Kidney epithelial cell (primary cell): ENCODE results near the gene GTPBP3. TPM values are rescaled to one million over a fixed set of nuclear protein-coding genes. Genes with fewer than 3 reads are reported as not detected.
"Not testable (repeated sequence)": the region's sequence is repeated elsewhere in the genome, so short reads cannot be mapped to it uniquely, and the experiment has no call there.

Experiments used
- DNase-seq: peaks from one replicate; pipeline ENCODE4 v3.0.0-alpha.2; 2010; ENCODE audit warnings: low read depth
- H3K27me3 ChIP-seq: 2 replicates; pipeline ENCODE4 v1.6.0; 2011; ENCODE audit warnings: low read length; ENCODE audit not compliant: control insufficient read depth, insufficient read depth
- H3K36me3 ChIP-seq: 2 replicates; pipeline ENCODE4 v1.5.1; 2011; ENCODE audit warnings: low read length; ENCODE audit not compliant: control insufficient read depth, insufficient read depth
- H3K4me3 ChIP-seq: 2 replicates; pipeline ENCODE4 v1.5.1; 2011; ENCODE audit warnings: low read depth, mild to moderate bottlenecking, control low read depth, low read length
- total RNA-seq: library from RNA; depleted of rRNA; stranded (reverse); fragments of >200 nt; gene quantifications from 2 replicates; pipeline ENCODE4 v1.2.3, GENCODE V29; 2015
- TF ChIP-seq, protein P1 (sequence below): IDR thresholded peaks from 2 replicates; pipeline ENCODE4 v1.5.1; 2011; ENCODE audit warnings: mild to moderate bottlenecking, moderate library complexity, low read length, control low read depth, inconsistent platforms; ENCODE audit not compliant: insufficient read depth, poor library complexity, severe bottlenecking

Gene GTPBP3
- total RNA-seq, 1 donor from 2014 or later = 31.8 TPM

DNA sequence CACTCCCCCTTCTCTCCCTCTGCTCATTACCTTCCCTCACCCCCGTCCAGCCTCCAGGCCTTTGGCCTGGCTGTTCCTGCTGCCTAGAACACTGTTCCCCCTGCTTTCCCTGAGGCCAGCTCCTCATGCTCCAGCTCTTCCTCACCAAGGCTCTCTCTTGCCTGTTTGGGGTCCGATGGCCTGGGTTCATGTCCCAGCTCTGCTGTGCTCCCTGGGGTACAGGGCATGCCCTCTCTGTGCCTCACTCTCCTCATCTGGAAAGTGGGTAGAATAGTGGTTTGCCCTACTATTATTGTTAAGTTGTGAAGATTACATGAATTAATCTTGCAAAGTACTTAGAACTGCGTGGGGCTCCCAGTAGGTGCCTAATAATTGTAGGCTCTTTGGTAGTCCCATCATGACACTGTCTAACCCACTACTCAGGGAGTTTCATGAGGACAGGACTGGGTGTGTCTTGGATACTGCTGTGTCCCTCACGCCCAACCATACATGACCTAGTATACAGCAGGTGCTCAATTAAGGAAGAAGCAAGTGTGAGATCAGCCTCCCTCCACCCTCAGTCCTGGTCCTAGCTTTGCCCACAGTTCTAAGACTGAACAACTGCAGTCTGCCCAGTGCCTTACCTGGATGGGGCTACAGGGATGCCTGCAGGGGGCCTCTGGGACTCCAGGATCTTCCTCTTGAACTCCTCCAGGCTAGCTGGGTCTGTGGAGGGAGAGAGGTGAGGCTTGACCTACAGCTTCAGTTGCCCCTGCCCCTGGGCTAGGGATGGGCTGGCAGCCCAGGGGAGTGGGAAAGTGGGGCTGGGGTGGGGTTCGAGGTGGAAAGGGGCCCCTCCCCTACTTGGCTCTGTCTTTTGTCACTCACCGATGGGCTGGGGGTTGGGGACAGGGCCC lies 22.8 kb downstream of the GTPBP3 start:
- no peaks in the 10 kb centered on the region for H3K36me3 ChIP-seq
- DNase-seq = no peak
- no peak overlapping the region for H3K4me3 ChIP-seq
- H3K27me3 ChIP-seq = no peaks in the 10 kb centered on the region
- TF ChIP-seq, protein P1, sequence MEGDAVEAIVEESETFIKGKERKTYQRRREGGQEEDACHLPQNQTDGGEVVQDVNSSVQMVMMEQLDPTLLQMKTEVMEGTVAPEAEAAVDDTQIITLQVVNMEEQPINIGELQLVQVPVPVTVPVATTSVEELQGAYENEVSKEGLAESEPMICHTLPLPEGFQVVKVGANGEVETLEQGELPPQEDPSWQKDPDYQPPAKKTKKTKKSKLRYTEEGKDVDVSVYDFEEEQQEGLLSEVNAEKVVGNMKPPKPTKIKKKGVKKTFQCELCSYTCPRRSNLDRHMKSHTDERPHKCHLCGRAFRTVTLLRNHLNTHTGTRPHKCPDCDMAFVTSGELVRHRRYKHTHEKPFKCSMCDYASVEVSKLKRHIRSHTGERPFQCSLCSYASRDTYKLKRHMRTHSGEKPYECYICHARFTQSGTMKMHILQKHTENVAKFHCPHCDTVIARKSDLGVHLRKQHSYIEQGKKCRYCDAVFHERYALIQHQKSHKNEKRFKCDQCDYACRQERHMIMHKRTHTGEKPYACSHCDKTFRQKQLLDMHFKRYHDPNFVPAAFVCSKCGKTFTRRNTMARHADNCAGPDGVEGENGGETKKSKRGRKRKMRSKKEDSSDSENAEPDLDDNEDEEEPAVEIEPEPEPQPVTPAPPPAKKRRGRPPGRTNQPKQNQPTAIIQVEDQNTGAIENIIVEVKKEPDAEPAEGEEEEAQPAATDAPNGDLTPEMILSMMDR = no peak

DNA sequence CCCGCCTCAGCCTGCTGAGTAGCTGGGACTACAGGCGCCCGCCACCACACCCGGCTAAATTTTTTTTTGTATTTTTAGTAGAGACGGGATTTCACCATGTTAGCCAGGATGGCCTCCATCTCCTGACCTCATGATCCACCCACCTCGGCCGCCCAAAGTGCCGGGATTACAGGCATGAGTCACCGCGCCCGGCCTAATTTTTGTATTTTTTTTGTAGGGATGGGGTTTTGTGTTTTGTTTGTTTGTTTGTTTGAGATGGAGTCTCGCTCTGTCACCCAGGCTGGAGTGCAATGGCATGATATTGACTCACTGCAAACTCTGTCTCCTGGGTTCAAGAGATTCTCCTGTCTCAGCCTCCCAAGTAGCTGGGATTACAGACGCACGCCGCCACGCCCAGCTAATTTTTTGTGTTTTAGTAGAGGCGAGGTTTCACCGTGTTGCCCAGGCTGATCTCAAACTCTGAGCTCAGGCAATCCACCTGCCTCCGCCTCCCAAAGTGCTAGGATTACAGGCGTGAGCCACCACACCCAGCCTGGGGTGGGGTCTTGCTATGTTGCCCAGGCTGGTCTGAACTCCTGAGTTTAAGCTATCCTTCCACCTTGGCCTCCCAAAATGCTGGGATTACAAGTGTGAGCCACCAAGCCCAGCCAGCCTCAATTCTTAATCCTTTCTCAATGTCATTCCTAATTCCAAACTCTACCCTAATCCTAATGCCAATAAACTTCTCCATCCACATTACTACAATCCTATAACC lies 26.7 kb downstream of the GTPBP3 start:
- not testable (repeated sequence) for H3K4me3 ChIP-seq, H3K36me3 ChIP-seq, DNase-seq, H3K27me3 ChIP-seq

DNA sequence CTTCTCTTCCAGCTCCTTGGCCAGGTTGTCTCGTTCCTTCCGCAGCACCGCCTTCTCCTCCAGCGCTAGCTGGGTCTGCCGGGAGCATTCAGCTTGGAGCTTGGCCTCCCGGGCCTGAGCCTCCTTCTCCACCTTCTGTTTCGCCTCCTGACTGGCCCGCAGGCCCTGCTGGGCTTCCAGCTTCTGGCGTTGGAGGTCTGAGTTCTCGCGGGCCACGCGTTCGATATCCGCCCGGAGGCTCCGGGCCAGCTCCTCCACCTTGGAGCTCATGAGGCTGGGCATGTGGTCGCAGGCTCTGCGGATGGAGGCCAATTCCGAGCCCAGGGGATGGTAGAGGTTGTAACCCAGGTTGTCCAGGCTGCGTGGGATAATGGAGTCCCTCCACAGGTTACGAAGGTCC lies 28.0 kb downstream of the GTPBP3 start:
- DNase-seq = no peak
- Histone ChIP-seq H3K4me3 (no peak overlapping the region), H3K36me3 (no peaks in the 10 kb centered on the region), H3K27me3 (no peaks in the 10 kb centered on the region)
- TF ChIP-seq, protein P1 = no peak

DNA sequence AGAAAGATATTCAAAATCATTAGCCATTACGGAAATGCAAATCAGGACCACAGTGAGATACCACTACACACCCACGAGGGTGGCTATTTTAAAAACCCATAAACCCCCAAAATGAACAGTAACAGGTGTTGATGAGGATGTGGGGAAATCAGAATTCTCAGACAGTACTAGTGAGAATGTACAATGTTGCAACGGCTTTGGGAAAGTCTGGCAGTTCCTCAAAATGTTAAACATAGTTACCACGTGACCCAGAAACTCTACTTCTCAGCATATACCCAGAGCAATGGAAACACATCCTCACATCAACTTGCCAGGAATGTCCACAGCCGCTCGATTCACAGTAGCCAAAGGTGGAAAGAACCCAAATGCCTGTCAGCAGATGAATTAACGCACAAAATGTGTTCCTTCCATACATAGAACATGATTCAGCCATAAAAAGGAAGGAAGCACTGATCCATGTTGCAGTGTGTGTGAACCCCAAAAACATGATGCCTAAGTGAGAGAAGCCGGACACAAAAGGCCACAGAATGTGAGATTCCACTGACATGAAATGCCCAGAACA lies 32.8 kb downstream of the GTPBP3 start:
- Histone ChIP-seq H3K27me3 (no peaks in the 10 kb centered on the region), H3K4me3 (no peak overlapping the region), H3K36me3 (no peaks in the 10 kb centered on the region)
- TF ChIP-seq, protein P1 = no peak
- no peak for DNase-seq

DNA sequence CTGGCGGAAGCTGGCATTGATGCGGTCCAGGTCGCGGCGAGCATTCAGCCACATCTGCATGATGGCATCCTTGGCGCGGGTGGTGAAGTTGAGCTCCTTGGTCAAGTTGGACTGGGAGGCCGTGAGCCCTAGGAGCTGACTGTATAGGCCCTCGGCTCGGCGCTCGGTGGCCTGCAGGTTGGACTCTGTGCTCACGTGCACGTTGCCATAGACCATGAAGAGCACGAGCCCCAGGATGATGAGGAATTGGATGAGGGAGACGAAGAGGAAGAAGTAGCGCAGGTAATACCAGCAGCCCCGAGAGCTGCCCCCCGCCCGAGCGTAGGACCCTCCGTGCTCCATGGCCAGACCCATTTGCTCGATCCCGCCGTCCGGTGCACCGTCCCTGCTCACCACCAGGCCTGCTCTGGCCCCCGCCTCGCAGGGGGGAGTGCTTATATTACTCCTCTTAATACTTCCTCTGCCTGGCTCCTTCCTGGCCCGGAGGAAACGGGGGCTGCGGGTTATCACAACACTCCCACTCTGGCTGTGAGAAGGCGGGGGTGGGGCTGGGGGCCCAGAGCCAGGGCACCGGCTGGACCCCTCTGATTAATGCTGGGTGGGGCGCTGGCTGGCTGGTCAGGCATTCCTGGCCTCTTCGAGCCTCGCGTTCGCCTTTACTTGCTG lies 39.7 kb downstream of the GTPBP3 start, which contains the start of gene PLVAP:
Gene PLVAP (minus strand): TSS at position 408 of the 666 bp plus-strand sequence. CDS start 54 bp downstream, at position 354.
- Histone ChIP-seq H3K4me3 (no peak within 1 kb of the TSS), H3K27me3 (peaks cover 2% of the 10 kb centered on the region), H3K36me3 (no peaks in the 10 kb centered on the region)
- no peak for DNase-seq
- TF ChIP-seq, protein P1 = no peak
